GM18502 (cell line): ENCODE results near the gene GPM6B.
"Not testable (repeated sequence)": the region's sequence is repeated elsewhere in the genome, so short reads cannot be mapped to it uniquely, and the experiment has no call there.

Experiments used
- ATAC-seq: cut with Tn5 transposase; IDR thresholded peaks from one replicate; pipeline ENCODE4 v1.9.1; 2021; ENCODE audit warnings: mild to moderate bottlenecking; ENCODE audit not compliant: unreplicated experiment, poor library complexity

GPM6B gene

DNA sequence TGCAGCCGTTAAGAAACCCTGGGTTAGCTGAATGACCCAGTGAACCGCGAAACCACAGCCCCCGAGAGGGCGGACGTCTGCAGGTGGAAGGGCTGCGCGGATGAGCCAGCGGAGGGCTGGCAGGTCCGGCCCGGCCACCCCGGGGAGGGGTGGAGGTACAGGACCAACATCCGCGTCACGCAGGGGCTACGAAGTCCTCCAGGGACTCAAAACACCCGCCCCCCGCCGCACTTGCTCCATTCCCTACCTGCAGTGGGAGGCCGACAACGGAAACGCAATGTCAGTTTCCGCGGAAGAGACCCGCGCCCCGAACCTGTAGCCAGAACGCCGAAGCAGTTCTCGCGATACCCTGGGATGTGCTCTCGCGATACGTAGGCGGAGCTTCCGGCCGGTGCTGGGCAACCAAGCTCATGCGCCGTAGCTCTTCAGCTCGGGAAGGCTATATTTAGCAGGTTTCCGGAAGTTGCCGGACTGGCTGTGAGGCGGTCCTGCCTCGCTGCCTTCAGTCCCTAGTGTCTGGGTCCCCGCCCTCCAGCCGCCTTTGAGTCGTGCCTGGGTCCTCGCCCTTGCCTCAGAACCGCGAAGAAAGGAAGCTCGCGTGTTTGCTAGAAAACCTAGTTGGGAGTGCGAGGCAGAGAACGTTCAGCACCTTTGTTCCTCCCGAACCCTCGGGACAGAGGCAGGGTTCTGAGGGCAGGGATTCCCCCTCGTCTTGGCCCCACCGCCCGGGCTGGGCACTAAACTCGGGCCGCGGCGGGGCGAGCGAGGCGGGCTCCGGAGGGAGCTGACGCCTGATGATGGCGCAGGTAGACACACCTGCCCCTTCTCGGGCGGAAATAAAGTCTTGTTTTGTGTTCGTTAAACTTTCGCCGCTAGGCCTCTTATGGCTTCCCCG is 82.4 kb downstream of the GPM6B start, which contains the start of the genes OFD1 and TRAPPC2:
Gene OFD1 (plus strand): TSS at position 471 of the 895 bp plus-strand sequence. CDS start 324 bp downstream, at position 795.
Gene TRAPPC2 (minus strand): TSS at position 343 of the 895 bp plus-strand sequence. CDS start 14,657 bp downstream, outside the sequence.
- ATAC-seq: peak; percentile 94

DNA sequence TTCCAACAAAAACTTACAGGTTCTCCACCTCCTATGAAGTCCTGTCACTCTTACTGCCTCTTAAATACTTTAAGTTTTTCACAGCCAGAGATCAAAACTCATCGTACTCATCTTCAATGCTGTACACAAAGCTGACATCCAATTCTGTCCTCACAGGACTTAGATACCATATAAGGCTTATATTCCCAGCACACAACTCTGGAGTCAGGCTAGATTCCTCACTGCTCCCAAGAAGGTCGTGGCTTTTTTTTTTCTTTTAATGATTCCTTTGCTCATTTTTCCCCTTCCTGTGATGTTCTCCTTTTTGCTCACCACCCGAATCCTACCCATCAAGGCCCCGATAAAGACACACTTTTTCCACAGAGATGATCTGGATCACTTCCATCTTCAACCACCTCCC is 83.4 kb downstream of the GPM6B start:
- ATAC-seq: no peak

- no peak for ATAC-seq
Measured at GRCh38 chrX:13732246-13733067, 84.4 kb downstream of the GPM6B start.

DNA sequence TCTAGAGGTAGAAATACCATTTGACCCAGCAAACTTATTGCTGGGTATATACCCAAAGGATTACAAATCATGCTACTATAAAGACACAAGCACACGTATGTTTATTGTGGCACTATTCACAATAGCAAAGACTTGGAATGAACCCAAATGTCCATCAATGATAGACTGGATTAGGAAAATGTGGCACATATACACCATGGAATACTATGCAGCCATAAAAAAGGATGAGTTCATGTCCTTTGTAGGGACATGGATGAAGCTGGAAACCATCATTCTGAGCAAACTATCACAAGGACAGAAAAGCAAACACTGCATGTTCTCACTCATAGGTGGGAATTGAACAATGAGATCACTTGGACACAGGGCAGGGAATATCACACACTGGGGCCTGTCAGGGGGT is 86.4 kb downstream of the GPM6B start:
- ATAC-seq: not testable (repeated sequence)

DNA sequence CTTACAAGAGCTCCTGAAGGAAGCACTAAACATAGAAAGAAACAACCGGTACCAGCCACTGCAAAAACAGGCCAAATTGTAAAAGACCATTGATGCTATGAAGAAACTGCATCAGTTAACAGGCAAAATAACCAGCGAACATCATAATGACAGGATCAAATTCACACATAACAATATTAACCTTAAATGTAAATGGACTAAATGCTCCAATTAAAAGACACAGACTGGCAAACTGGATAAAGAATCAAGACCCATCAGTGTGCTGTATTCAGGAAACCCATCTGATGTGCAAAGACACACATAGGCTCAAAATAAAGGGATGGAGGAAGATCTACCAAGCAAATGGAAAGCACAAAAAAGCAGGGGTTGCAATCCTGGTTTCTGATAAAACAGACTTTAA is 90.3 kb downstream of the GPM6B start:
- ATAC-seq: not testable (repeated sequence)

DNA sequence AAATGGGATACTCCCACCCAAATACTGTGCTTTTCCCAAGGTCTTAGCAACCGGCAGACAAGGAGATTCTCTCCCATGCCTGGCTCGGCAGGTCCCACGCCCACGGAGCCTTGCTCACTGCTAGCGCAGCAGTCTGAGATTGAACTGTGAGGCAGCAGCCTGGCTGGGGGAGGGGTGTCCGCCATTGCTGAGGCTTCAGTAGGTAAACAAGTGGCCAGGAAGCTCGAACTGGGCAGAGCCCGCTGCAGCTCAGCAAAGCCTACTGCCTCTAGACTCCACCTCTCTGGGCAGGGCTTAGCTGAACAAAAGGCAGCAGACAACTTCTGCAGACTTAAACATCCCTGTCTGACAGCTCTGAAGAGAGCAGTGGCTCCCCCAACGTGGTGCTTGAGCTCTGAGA is 92.0 kb downstream of the GPM6B start:
- ATAC-seq: not testable (repeated sequence)

DNA sequence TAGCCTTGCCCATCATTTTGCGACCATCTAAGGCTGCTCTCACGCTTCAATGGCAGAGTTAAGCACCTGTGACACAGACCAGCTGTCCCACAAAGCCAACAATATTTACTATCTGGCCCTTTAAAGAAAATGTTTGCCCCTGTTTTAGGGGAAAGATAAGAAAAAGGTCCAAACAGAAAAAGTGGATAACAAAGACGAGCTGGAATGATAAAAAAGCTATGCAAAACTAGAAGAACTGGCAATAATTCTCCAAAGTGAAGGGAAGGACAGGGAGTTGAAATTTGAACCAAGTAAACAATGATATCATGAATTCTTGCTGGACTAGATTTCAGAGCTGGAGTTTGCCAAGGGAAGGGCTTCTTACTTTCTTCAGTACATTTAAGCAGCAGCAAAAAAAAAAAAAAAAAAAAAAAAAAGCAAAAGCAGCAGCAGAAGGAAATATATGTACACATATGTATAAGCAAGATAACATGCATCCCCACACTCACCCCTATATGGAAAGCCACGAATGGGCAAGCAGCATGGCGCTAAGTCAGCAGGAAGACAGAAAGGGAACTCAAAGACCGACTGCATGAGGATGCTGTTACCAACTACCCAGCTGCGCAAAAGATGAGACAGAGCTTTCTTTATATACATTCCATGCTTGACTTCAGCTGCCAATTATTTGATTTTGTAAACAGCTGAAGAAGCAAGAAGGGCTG is 94.9 kb downstream of the GPM6B start:
- no peak for ATAC-seq

DNA sequence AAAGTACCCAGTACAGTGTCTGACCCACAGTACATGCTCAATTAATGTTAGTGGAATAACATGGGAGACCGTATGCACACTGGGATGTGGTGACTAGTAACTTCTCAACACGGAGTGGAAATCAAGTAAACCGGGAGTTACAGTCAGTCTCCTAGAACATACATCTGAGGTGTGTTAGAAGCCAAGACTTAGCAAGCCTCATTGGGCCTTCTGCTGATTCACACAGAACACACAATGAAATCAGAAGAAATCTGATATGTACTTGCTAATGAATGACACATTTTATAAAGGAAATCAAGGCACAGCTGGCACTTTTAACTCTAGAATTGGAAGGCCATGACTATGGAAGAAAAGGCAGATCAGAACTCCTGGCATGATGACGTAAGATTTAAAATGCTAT is 95.5 kb downstream of the GPM6B start:
- no peak for ATAC-seq
